ENCODE data around the gene NUDT16L1.

GRCh38 chr16:4685292-4685691, 8.1 kb upstream of the NUDT16L1 start:
- TF ChIP-seq, protein P1, sequence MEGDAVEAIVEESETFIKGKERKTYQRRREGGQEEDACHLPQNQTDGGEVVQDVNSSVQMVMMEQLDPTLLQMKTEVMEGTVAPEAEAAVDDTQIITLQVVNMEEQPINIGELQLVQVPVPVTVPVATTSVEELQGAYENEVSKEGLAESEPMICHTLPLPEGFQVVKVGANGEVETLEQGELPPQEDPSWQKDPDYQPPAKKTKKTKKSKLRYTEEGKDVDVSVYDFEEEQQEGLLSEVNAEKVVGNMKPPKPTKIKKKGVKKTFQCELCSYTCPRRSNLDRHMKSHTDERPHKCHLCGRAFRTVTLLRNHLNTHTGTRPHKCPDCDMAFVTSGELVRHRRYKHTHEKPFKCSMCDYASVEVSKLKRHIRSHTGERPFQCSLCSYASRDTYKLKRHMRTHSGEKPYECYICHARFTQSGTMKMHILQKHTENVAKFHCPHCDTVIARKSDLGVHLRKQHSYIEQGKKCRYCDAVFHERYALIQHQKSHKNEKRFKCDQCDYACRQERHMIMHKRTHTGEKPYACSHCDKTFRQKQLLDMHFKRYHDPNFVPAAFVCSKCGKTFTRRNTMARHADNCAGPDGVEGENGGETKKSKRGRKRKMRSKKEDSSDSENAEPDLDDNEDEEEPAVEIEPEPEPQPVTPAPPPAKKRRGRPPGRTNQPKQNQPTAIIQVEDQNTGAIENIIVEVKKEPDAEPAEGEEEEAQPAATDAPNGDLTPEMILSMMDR (IDR thresholded peaks at IDR 0.05; ENCODE audit: insufficient read depth, low read length) = no peak
- no peak for TF ChIP-seq GABPA (IDR thresholded peaks at IDR 0.05; ENCODE audit: low read depth)
- no peak for TF ChIP-seq POLR2AphosphoS5 (IDR thresholded peaks at IDR 0.05; ENCODE audit: low read depth)
- TF ChIP-seq SPI1 (IDR thresholded peaks at IDR 0.05; ENCODE audit: borderline replicate concordance, low read depth) = no peak
